NB4 (cell line): Measurements from ENCODE around the gene MCF2L.

Experiments
- MAX ChIP-seq: IDR thresholded peaks from 2 replicates; pipeline ENCODE4 v1.6.1; 2011; ENCODE audit warnings: low read depth, low read length
- MYC ChIP-seq: IDR thresholded peaks from 2 replicates; pipeline ENCODE4 v1.6.1; 2011; ENCODE audit warnings: low read depth, low read length
- POLR2A ChIP-seq: IDR thresholded peaks from 2 replicates; pipeline ENCODE4 v1.6.1; 2011; ENCODE audit warnings: mild to moderate bottlenecking; ENCODE audit not compliant: insufficient read length; ENCODE audit errors: extremely low read depth
- TF ChIP-seq, protein P1 (sequence below): IDR thresholded peaks from one replicate; pipeline ENCODE4 v1.5.1; 2012; ENCODE audit warnings: low read depth, low read length

DNA sequence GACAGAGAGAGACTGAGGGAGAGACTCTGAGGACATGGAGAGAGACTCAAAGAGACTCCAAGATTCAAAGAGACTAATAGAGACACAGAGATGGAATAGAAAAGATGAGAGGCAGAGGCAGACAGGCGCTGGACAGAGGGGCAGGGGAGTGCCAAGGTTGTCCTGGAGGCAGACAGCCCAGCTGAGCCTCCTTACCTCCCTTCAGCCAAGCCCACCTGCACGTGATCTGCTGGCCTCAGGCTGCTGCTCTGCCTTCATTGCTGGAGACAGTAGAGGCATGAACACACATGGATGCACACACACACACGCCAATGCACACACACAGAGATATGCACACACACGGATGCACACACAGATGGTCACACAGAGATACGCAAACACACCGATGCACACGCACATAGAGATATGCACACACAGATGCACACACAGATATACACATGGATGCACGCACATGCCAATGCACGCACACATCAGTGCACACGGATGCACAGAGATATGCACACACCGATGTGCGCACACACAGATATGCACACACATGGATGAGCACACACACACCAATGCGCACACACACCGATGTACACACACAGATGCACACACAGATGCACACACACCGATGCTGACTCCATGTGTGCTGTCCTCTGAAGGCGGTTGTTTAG is 150.3 kb downstream of the MCF2L start:
- no peak for TF ChIP-seq POLR2A
- no peak for TF ChIP-seq MAX
- TF ChIP-seq, protein P1, sequence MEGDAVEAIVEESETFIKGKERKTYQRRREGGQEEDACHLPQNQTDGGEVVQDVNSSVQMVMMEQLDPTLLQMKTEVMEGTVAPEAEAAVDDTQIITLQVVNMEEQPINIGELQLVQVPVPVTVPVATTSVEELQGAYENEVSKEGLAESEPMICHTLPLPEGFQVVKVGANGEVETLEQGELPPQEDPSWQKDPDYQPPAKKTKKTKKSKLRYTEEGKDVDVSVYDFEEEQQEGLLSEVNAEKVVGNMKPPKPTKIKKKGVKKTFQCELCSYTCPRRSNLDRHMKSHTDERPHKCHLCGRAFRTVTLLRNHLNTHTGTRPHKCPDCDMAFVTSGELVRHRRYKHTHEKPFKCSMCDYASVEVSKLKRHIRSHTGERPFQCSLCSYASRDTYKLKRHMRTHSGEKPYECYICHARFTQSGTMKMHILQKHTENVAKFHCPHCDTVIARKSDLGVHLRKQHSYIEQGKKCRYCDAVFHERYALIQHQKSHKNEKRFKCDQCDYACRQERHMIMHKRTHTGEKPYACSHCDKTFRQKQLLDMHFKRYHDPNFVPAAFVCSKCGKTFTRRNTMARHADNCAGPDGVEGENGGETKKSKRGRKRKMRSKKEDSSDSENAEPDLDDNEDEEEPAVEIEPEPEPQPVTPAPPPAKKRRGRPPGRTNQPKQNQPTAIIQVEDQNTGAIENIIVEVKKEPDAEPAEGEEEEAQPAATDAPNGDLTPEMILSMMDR = no peak
- no peak for TF ChIP-seq MYC
